NCI-H146 treated with DMSO at 0.1 percent for 48 hours (cell line): ENCODE results near the gene KCTD19.
"Not testable (repeated sequence)": the region's sequence is repeated elsewhere in the genome, so short reads cannot be mapped to it uniquely, and the experiment has no call there.

Experiments used
- DNase-seq: peaks from one replicate; lab custom pipeline; 2025; ENCODE audit not compliant: unreplicated experiment; lab: John Stamatoyannopoulos, UW

Gene KCTD19

DNA sequence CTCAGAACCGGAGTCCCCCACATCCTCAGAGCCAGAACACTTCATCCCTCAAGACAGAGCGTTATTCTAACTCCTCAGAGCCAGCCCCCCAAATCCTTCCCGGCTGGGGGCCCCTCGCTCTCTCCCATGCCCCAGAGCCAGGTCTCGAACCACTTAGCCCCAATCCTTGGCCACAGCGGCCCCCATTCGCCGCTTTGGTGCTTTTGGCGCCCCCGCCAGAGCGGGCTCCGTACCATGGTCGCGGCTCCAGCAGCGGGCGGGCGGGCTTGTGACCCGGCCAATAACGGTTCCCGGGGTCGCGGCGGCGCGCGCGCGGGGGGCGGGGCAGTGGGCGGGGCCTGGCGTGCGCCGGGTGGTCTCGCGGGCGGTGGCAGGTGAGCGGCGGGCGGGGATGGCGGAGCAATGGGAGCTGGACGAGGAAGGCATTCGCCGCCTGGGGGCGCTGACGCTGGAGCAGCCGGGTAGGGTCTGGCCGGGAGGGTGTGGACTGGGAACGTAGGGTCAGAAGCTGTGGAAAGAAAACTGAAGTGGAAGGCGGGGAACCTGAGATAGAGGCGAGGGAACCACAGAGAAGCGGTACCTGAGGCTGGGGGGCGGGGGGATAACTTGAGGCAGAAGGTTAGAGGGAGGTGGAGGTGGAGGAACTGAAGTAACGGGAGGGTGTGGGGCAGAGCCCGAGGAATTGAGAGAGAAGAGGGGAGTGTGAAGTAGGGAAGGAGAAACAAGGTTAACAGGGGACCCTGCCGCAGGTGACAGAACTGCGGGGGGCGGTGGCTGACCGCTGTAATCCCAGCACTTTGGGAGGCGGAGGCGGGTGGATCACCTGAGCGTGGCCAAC, at the start of gene KCTD19, which contains the start of gene LRRC36:
KCTD19 (minus strand) TSS at position 270 of the 838 bp plus-strand sequence; CDS start at position 236, 34 bp downstream.
LRRC36 (plus strand) TSS at position 344 of the 838 bp plus-strand sequence; CDS start at position 392, 48 bp downstream.
- peak; percentile 67 for DNase-seq

DNA sequence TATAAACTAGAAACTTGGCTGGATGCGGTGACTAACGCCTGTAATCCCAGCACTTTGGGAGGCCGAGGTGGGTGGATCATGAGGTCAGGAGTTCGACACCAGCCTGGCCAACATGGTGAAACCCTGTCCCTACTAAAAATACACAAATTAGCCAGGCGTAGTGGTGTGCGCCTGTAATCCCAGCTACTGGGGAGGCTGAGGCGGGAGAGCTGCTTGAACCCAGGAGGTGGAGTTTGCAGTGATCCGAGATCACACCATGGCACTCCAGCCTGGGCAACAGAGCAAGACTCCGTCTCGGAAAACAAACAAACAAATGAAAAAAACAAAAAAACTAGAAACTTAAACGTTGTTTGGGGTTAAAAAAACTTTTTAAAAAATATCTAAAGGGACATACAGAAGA, 49.5 kb upstream of the KCTD19 start:
- not testable (repeated sequence) for DNase-seq

DNA sequence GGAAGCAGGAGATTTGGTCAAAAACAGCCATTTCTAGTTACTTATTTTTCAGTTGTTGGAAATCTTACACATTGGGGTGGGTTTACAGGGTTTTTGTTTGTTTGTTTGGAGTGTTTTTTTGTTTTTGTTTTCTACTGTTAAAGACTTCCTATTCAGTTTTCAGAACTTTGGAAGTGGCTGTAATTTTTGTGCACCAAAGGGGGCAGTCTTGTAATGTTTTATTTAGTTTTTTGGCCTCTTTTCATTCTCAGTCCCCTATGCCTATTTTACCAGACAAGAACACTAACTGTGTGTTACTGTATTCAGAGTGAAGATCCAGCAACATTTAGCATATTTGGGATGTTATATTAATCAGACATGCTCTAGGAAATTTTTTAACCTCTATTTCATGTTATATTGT, 46.1 kb upstream of the KCTD19 start:
- DNase-seq = no peak

DNA sequence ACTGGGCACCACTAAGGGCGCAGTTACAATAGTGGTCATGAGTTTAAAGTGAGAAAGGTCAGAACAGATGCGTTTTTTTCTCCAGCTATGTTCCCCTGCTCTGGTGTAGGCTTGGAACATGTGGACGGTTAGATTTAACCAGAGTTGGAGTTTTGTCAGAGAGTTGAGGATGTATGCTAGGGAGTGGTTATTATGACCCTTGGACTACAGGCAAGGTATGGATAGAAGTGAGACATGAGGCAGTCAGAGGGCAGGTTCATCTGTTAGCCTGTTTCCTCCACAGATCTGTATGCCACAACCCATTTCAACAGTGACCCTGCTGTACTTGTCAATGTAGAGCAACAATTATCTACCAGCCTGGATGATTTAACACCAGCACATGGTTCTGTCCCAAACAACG, 44.1 kb upstream of the KCTD19 start:
- DNase-seq = no peak

DNA sequence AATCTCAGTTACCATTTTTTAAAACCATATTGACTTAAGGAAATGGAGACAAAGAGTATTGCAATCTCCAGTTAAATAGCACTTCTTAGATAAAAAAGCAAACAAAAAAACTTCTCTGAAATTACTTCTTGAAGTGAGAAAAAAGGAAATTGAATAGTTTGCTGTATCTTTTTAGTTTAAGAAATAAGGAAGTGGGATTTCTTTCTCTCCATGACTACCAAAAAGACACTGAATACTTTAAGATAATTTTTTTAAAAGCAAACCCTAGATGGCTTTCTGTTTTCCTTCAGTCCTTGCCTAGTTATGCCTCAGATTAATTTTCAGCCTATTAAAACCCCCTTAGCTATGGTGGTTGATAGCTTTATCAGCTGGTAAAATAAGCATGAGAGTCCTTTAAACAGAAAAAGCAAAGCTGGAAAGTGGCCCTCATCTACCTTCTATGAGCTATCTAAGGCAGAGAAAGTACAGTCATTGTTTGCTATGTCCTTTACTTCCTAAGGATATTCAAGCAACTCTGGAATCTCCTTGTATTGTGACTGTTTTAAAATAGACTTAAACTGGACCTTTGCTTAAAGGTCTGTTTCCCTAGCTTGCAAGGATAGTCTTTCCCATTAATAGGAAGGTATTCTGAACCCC, 38.2 kb upstream of the KCTD19 start:
- DNase-seq = no peak

DNA sequence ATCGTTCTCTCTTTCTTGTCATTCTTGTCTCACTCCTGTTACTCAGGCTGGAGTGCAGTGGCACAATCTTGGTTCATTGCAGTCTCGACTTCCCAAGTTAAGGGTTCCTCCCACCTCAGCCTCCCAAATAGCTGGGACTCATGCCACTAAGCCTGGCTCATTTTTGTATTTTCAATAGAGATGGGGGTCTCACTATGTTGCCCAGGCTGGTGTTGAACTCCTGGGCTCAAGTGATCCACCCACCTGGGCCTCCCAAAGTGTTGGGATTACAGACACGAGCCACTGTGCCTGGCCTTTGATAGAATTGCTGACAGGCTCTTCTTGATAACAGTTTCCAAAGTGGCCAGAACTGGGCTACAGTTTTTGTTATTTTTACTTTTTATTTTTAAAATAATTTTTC, 34.5 kb upstream of the KCTD19 start:
- DNase-seq = no peak

DNA sequence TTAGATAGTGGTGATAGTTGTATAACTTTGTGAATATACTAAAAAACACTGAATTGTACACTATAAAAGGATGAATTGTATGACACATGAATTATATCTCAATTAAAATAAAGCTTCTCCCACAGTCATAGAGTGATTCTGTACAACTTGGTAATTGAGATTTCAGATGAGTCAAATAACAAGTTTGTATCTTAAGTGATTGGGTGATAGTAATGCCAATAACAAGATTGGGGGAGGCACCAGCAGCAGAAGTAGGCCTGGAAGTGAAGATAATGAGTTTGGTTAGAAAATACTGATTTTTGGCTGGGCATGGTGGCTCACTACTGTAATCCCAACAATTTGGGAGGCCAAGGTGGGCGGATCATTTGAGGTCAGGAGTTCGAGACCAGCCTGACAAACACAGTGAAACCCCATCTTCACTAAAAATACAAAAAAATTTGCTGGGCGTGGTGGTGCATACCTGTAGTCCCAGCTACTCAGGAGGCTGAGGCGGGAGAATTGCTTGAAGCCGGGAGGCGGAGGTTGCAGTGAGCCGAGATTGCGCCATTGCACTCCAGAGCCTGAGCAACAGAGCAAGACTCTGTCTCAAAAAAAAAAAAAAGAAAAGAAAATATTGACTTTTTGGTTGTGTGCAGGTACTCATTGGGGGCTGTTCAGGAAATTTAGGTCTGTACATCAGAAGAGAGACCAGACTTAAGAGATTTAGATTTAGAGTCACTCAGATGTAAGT, 33.2 kb upstream of the KCTD19 start:
- DNase-seq = not testable (repeated sequence)

DNA sequence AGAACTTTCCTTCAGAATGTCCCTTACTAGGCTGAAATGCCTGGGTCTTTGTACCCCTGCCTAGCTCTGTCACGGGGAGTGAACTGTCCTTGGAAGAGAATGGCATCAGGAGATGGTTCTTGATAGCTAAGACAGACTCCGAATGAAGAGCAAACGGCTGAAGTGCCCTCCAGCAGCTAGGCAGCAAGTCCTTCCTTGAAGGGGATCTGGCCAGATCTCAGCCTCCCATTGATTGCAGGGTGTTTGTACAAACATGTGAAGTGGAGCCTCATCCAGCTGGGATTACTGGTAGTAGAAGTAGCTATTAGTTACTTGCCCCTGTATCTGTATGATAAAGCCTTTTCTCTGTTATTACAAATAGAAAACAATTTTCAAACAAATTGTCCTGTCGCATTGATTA, 31.0 kb upstream of the KCTD19 start:
- no peak for DNase-seq

DNA sequence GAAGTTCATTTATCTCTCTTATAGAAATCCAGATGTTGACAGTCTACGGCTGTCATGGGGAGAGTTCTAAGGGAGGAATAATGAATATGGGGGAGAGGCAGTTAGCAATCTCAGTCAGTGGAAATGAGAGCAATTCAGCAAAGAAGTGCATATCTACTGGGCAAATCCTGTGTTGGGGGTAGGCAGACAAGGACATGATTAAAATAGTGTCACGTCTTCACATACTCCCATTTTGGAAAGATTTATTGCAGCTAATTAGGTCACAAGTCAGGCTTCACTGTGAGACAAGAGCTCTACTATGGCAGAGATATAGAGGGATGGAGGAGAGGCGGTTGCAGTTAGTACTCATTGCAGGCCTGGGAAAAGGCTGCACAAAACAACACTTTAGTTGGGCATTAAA, 29.9 kb upstream of the KCTD19 start:
- no peak for DNase-seq

DNA sequence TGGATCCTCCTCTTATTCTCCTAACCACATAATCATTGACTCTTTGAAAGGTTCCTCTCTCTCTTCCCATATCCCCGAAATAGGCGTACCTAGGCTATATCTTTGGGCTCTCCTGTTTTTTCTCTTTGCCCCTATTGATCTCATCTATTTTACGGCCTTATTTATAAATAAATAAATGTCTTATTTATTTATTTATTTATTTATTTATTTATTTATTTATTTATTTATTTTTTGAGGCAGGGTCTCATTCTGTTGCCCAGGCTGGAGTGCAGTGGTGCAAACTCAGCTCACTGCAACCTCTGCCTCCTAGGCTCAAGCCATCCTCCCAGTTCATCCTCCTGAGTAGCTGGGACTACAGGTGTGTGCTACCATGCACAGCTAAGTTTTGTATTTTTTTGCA, 25.9 kb upstream of the KCTD19 start:
- not testable (repeated sequence) for DNase-seq

DNA sequence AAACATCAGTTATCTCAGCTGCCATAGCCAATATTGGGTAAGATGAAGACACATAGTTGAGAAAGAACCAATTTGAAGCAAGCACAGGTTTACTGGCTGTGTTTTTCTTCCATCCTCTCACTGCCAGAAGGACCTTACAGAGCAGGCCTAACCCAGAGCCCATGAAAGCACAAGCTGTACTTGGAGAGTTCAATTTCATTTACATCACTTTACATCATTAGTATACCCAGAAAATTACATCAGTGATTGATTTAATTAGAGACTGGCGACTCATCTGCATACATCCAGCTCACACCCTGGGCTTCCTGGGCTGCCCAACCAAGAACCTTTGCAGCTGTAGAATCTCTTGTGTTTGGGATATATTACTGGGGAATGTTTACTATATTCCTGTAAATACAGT, 23.8 kb upstream of the KCTD19 start:
- DNase-seq = no peak

DNA sequence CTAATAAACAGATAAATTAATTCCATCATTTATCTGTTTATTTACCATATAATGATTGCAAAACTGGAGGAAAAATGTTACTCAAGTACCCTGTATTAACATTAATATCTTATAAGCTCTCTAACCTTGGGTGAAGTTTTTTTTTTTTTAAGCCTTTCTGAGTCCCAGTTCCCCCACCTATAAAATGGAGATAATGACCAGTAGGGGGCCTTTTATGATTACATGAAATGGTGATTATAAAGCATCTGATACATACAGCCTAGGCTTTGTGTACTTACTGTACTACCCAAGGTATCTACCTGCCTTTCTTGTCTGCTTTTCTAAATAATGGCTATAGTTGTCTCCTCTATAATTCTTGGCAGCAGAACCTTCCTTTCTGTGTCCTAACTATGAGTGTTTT, 22.6 kb upstream of the KCTD19 start:
- DNase-seq = peak; percentile 64

DNA sequence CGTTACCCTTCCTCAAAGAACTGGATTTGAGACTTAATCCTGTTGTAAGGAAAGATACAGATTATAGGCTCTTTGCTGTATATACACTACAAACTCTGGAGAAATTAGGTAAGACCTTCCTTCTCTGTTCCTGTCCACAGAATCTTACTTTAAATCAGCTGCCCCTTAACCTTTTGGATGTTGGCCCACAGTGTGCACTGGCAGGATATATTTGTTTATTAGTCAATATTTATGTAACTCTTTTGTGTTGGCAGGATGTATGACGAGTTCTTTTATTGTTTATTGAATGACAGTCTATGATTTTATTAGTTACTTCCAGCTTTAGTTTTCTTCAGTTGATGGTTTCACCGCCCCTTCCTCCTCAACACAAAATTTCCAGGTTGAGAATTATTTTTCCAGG, 19.8 kb upstream of the KCTD19 start:
- DNase-seq = no peak

DNA sequence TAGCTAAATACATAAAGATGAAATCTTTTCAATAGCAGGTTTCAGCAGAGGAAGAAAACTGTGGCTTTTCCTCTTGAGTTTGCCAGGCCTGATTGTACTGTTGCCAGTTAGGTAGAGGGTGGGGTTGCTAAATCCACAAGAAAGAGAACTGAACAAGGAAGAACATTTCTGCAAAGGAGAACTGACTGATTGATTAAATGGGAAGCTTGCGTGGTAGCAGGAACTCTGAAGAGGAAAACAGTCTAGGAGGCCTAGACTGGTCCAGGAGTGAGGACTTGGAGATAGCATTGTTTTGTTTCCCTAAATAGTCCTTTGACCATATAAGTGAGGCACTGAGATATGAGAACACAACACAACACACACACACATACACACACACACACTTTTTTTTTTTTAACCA, 18.9 kb upstream of the KCTD19 start:
- DNase-seq = no peak

DNA sequence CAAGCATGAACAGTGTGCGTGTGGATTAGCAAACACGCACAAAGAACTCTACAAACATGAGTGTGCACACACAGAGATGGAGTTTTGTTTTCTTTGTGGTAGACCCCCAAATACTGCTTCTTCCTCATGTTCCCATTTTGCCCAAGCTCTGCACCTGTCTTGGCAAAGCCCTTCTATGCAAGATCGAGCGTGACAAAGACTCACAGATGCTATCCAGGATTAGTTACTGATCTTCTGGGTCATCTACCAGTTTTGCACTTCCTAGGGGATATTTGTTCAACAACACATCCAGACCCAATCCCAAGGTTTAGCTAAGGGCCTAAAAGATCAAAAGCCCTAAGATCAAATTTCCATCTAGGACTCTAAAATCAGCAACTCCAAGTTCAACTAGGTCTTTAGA, 16.1 kb upstream of the KCTD19 start:
- no peak for DNase-seq

DNA sequence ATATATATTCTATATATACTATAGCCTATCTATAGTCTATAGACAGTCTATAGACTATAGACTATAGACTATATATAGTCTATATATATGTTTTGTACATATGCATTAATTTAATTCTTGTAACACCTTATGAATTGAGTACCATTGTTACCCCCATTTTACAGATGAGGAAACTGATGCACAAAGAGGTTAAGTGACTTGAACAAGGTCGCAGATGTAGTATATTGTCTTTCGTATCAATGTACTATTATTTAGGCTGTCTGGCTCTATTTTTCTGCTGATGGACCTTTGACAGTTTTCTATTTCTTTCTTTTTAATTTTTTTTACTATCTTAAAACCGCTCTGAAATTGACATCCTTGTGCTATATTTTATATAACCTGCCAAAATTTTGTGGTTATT, 14.7 kb upstream of the KCTD19 start:
- no peak for DNase-seq

DNA sequence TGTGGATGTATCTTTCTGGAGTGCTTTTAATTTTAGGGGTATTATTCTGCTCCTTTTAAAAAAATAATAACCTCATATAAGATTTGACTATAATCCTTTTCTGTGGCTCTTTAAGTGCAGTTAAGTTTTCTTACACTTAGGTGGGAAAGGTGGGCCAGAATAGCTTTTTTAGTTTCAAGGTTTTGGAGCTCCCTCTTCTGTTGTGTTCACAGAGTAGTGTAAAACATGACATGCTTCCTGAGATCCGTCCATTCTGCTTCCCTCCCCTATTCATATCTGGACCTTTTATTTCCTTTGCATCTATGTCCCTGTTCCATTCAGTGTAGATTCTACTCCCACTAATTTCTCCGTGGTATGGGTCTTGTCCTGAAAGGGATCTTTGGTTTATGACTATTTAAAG, 12.9 kb upstream of the KCTD19 start:
- DNase-seq = no peak

DNA sequence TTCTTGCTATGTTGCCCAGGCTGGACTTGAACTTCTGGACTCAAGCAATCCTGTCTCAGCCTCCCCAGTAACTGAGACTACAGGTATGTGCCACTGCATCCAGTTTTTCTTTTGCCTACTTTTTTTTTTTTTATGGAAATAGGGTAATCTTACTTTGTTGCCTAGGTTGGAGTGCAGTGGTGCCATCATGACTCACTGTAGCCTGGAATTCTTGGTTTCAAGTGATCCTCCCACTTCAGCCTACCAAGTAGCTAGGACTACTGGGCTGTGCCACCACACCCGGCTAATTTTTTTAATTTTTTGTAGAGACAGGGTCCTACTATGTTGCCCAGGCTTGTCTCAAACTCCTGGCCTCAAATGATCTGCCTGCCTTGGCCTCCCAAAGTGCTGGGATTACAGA, 10.1 kb upstream of the KCTD19 start:
- DNase-seq = no peak

DNA sequence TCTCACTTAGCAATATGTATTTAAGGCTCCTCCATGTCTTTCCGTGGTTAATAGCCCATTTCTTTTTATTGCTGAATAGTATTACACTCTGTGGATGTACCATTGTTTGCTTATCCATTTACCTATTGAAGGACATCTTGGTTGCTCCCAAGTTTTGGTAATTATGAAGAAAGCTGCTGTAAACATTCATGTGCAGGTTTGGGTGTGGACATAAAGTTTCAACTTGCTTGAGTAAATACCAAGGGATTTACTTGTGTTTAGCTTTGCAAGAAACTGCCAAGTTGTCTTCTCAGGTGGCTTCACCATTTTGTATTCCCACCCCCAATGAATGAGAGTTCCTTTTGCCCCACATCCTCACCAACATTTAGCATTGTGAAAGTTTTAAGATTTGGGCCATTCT, 9.6 kb upstream of the KCTD19 start:
- DNase-seq = no peak

DNA sequence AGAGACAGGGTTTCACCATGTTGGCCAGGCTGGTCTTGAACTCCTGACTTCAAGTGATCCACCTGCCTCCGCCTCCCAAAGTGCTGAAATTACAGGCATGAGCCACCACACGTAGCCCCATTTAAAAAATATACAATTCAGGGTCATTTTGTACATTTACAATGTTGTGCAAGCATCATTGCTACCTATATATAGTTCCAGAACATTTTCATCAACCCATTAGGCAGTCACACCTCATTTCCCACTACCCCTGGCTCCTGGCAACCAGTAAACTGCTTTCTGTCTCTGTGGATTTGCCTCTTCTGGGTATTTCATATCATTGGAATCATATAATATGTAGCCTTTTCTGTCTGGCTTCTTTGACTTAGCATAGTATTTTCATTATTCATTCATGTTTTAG, 6.8 kb upstream of the KCTD19 start:
- no peak for DNase-seq

DNA sequence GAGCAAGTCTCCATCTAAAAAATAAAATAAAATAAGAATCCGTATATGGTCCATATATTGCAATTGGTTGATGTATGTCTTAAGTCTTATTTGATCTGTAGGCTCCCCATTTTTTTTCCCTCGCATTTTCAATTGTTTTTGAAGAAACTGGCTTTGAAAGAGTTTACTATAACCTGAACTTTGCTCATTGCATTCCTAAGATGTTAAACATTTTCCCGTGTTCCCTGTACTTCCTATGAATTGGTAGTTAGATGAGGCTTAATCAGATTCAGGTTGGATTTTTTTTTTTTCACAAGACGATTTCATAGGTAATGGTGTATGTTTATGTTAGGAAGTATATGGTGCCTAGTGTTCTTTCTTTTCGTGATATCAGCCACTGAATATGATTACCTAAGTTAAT, 3.4 kb upstream of the KCTD19 start:
- no peak for DNase-seq

DNA sequence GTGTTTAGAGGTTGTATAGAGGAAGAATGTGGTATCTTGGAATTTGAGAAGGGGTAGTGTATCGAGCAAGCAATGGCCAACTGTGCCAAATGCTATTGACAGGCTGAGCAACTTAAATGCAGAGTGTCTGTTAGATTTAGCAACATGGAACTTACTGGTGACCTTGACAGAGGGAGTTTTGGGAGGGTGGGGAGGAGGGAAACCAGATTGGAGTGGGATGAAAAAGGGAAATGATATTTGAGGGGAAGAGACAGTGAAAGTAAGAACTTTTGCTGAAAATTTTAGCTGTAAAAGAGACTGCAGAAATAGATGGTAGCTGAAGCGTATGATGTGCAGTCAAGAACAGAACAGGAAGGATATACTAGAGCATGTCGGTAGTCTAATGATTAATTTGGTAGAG, 1.2 kb upstream of the KCTD19 start:
- no peak for DNase-seq
